Endothelial cell of umbilical vein (primary cell): Measurements from ENCODE around the gene DNAJB13.

Experiments
- CTCF ChIP-seq, 2 donors: IDR thresholded peaks; 1 replicate in 1 of 2; 2 replicates in 1 of 2; pipeline ENCODE4 v1.5.1; 2011; ENCODE audit warnings: low read length in 2 of 2, mild to moderate bottlenecking in 2 of 2, moderate library complexity in 2 of 2, control low read depth in 1 of 2, inconsistent platforms in 1 of 2, low read depth in 1 of 2; ENCODE audit not compliant: insufficient read depth in 1 of 2; ENCODE audit errors: extremely low read depth in 1 of 2
- EZH2 ChIP-seq: IDR thresholded peaks from 2 replicates; pipeline ENCODE4 v1.6.1; 2012; ENCODE audit warnings: borderline replicate concordance, low read depth, mild to moderate bottlenecking, moderate library complexity, low read length, inconsistent platforms; ENCODE audit not compliant: severe bottlenecking
- GATA2 ChIP-seq: IDR thresholded peaks from 2 replicates; pipeline ENCODE4 v1.7.0; 2011; ENCODE audit warnings: low read depth, mild to moderate bottlenecking, moderate library complexity, mixed read lengths, low read length; ENCODE audit not compliant: insufficient read length, insufficient read depth
- MAX ChIP-seq: IDR thresholded peaks from 2 replicates; pipeline ENCODE4 v1.6.1; 2011; ENCODE audit not compliant: insufficient read depth, insufficient read length
- POLR2A ChIP-seq: IDR thresholded peaks from 2 replicates; pipeline ENCODE4 v1.6.1; 2012; ENCODE audit warnings: low read depth, mild to moderate bottlenecking, control low read depth, low read length
- POLR2AphosphoS5 ChIP-seq: IDR thresholded peaks from 2 replicates; pipeline ENCODE4 v1.6.1; 2012; ENCODE audit warnings: low read depth, mild to moderate bottlenecking, control low read depth, low read length, moderate library complexity; ENCODE audit not compliant: insufficient read depth

GRCh38 chr11:74009230-74009547 is 58.4 kb downstream of the DNAJB13 start:
- TF ChIP-seq EZH2 (no peak), CTCF (IDR thresholded peaks at IDR 0.05; ENCODE audit: extremely low read depth in 1 of 2, insufficient read depth in 1 of 2, low read depth in 1 of 2, low read length in 2 of 2) (no peak), POLR2A (no peak), GATA2 (no peak), MAX (no peak), POLR2AphosphoS5 (no peak)
